H4 (cell line): ENCODE data around the gene EFNB1. TPM values are rescaled to one million over a fixed set of nuclear protein-coding genes. Genes with fewer than 3 reads are reported as not detected.

Experiments used
- DNase-seq: peaks from one replicate; pipeline ENCODE4 v3.0.0-alpha.2; 2015; ENCODE audit warnings: low spot score
- total RNA-seq: library from RNA; depleted of rRNA; stranded (reverse); fragments of >200 nt; shearing (Covaris generic); gene quantifications from 2 replicates; pipeline ENCODE4 v1.2.3, GENCODE V29; 2014

EFNB1 gene
- total RNA-seq, 1 experiment from 2014 or later, result 7.0 TPM

- no peak for DNase-seq
These were observed 15.2 kb downstream of the EFNB1 start for GRCh38 chrX:68843992-68844391.

- no peak for DNase-seq
These were observed 15.8 kb downstream of the EFNB1 start for GRCh38 chrX:68844581-68844980.

- no peak for DNase-seq
These were observed 17.7 kb downstream of the EFNB1 start for GRCh38 chrX:68846536-68846935.

- no peak for DNase-seq
These were observed 18.4 kb downstream of the EFNB1 start for GRCh38 chrX:68847172-68847571.

GRCh38 chrX:68848189-68848940, 19.5 kb downstream of the EFNB1 start:
- no peak for DNase-seq

GRCh38 chrX:68851082-68851481, 22.3 kb downstream of the EFNB1 start:
- no peak for DNase-seq

GRCh38 chrX:68852046-68852445, 23.2 kb downstream of the EFNB1 start:
- DNase-seq, result no peak

GRCh38 chrX:68853665-68854251, 24.9 kb downstream of the EFNB1 start:
- DNase-seq, result no peak

GRCh38 chrX:68865300-68865699, 36.5 kb downstream of the EFNB1 start:
- DNase-seq, result no peak

- no peak for DNase-seq
These were observed 37.1 kb downstream of the EFNB1 start for GRCh38 chrX:68865926-68866325.

GRCh38 chrX:68867458-68868112, 38.8 kb downstream of the EFNB1 start:
- DNase-seq, result no peak

- peak; percentile 42 for DNase-seq
These were observed 39.5 kb downstream of the EFNB1 start for GRCh38 chrX:68868316-68868715.

- DNase-seq, result no peak
These were observed 40.3 kb downstream of the EFNB1 start for GRCh38 chrX:68868902-68869800.

GRCh38 chrX:68870357-68870756, 41.5 kb downstream of the EFNB1 start:
- DNase-seq, result no peak

GRCh38 chrX:68872171-68872570, 43.4 kb downstream of the EFNB1 start:
- no peak for DNase-seq

- DNase-seq, result no peak
These were observed 45.3 kb downstream of the EFNB1 start for GRCh38 chrX:68874076-68874475.

- no peak for DNase-seq
These were observed 47.9 kb downstream of the EFNB1 start for GRCh38 chrX:68876731-68877130.

GRCh38 chrX:68877606-68878005, 48.8 kb downstream of the EFNB1 start:
- no peak for DNase-seq

GRCh38 chrX:68878977-68879645, 50.3 kb downstream of the EFNB1 start:
- DNase-seq, result no peak

GRCh38 chrX:68880846-68881552, 52.2 kb downstream of the EFNB1 start:
- DNase-seq, result no peak

GRCh38 chrX:68881911-68882310, 53.1 kb downstream of the EFNB1 start:
- DNase-seq, result no peak
